Stimulated activated CD8-positive, alpha-beta memory T cell treated with anti-CD3 and anti-CD28 coated beads, Interleukin-15, amount 100 ng/mL, for 4 hours (primary cell): ENCODE data around the gene GLMP.

Experiments
- DNase-seq, 2 donors: peaks; one replicate each; pipeline ENCODE4 v3.0.0-alpha.2; 2020; ENCODE audit warnings: low read depth in 2 of 2

Gene GLMP

GRCh38 chr1:156249593-156249992, 45.9 kb downstream of the GLMP start:
- DNase-seq = no peak

GRCh38 chr1:156248323-156248683, 47.2 kb downstream of the GLMP start:
- no peak for DNase-seq

- DNase-seq = no peak
Observed at GRCh38 chr1:156247460-156248322, 47.8 kb downstream of the GLMP start, which contains the start of gene PAQR6. Gene PAQR6 (minus strand): TSS chr1:156248056. CDS start chr1:156246731, 1,325 bp downstream.

GRCh38 chr1:156246781-156247459, 48.6 kb downstream of the GLMP start:
- no peak for DNase-seq

GRCh38 chr1:156246241-156246780, 49.2 kb downstream of the GLMP start:
- DNase-seq = no peak

- DNase-seq = no peak
Observed at GRCh38 chr1:156245451-156246232, 49.8 kb downstream of the GLMP start.

GRCh38 chr1:156244712-156245111, 50.8 kb downstream of the GLMP start:
- DNase-seq = no peak

GRCh38 chr1:156244126-156244525, 51.4 kb downstream of the GLMP start:
- DNase-seq = no peak

- DNase-seq = no peak
Observed at GRCh38 chr1:156242738-156243137, 52.7 kb downstream of the GLMP start.
